Body of pancreas (tissue), 4 donors: ENCODE results near the gene VRK1. TPM values are rescaled to one million over a fixed set of nuclear protein-coding genes. Genes with fewer than 3 reads are reported as not detected.

ENCODE experiments used
- ATAC-seq: fragments of 150-250 bp; one replicate; pipeline ENCODE4 v1.9.1; 2016
- DNase-seq, 4 donors: peaks; one replicate each; pipeline ENCODE4 v3.0.0-alpha.2; 2019
- H3K27ac ChIP-seq, 4 donors: fragments of 200-600 bp; sonication (generic); 1 replicate in 3 of 4; 2 replicates in 1 of 4; pipeline versions ENCODE4 v1.5.1 to v1.6.1; 2016 to 2019; ENCODE audit warnings: mild to moderate bottlenecking in 1 of 4, mixed read lengths in 1 of 4, moderate library complexity in 1 of 4
- H3K27me3 ChIP-seq, 2 donors: fragments of 200-600 bp; sonication (generic); one replicate each; pipeline ENCODE4 v1.6.0; 2016; ENCODE audit warnings: mild to moderate bottlenecking in 1 of 2
- H3K36me3 ChIP-seq, 2 donors: fragments of 200-600 bp; sonication (generic); replicated peaks in 1 of 2; 2 replicates each; pipeline ENCODE4 v1.5.1; 2016; ENCODE audit warnings: low read depth in 2 of 2; ENCODE audit not compliant: insufficient read depth in 1 of 2
- H3K4me1 ChIP-seq: fragments of 200-600 bp; sonication (generic); one replicate; pipeline ENCODE4 v1.6.0; 2016
- H3K4me3 ChIP-seq, 2 donors: fragments of 200-600 bp; sonication (generic); 1 replicate in 1 of 2; 2 replicates in 1 of 2; pipeline ENCODE4 v1.5.1; 2016 to 2019
- H3K9me3 ChIP-seq, 3 donors: fragments of 200-600 bp; sonication (generic); 1 replicate in 2 of 3; 2 replicates in 1 of 3; pipeline ENCODE4 v1.5.1; 2016
- POLR2A ChIP-seq, 3 donors: fragments of 450-650 bp; IDR thresholded peaks; one replicate each; pipeline ENCODE4 v1.6.1; 2016; ENCODE audit warnings: antibody characterized with exemption in 3 of 3, mild to moderate bottlenecking in 2 of 3
- WGBS, 2 donors: methylation state at CpG; one replicate each; pipeline ENCODE4 v1.1.5; 2017; 5-methylcytosine and 5-hydroxymethylcytosine counted together
- intact Hi-C: fragments of 100-400 bp; cut with DNase I; formaldehyde crosslinking; loops from one replicate; pipeline ENCODE4 v1.15.1; 2023
- total RNA-seq, 2 donors: library from RNA; depleted of rRNA; stranded (reverse); fragments of >200 nt; gene quantifications; one replicate each; pipeline ENCODE4 v1.1.0, GENCODE V29; 2016
- TF ChIP-seq, protein P1 (sequence below), 7 experiments: fragments of 450-650 bp in 4 of 7; fragments of 200-600 bp in 3 of 7; sonication (generic) in 3 of 7; IDR thresholded peaks; one replicate each; pipeline ENCODE4 v1.5.1; 2016 to 2019; ENCODE audit warnings: antibody characterized with exemption in 7 of 7

Gene VRK1
- total RNA-seq, 2 donors from 2014 or later: 5.6 to 10.4 TPM

DNA sequence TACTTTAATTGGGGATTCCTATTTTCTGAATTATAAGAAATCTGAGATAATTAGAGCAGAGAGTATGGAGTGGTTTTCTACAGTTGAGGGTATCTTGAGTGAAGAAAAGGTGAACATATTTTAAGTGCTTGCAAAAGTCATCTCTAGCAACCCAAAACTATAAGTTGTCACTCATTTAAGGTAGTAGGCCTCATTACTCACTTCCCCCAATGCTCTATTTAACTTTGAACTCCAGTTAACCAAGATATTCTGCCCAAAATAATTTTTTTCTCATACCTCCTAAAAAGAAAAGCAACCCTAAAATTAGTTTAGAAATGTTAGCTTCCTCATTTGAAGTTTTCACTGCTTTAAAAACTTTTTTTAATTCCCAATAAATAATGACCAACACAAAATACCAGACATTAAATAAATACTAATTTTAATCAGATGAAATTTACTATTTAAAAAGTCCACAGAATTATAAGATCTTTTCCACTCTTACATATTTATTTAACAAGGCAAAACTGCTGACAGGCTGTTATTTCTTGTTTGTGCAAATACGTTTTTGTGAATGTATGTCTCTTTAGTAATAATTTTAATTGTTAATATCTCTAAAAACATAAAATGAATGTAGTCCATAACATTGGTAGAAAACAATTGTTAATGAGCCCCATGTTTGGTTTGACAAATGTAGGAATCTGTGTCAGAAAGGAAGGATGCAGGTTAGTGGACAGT, 47.8 kb downstream of the VRK1 start:
- Histone ChIP-seq H3K4me1 (no peaks in the 10 kb centered on the region), H3K27ac (no peak overlapping the region), H3K36me3 (no peaks in the 10 kb centered on the region), H3K27me3 (no peaks in the 10 kb centered on the region), H3K4me3 (no peak overlapping the region), H3K9me3 (no peaks in the 10 kb centered on the region)
- TF ChIP-seq, protein P1, sequence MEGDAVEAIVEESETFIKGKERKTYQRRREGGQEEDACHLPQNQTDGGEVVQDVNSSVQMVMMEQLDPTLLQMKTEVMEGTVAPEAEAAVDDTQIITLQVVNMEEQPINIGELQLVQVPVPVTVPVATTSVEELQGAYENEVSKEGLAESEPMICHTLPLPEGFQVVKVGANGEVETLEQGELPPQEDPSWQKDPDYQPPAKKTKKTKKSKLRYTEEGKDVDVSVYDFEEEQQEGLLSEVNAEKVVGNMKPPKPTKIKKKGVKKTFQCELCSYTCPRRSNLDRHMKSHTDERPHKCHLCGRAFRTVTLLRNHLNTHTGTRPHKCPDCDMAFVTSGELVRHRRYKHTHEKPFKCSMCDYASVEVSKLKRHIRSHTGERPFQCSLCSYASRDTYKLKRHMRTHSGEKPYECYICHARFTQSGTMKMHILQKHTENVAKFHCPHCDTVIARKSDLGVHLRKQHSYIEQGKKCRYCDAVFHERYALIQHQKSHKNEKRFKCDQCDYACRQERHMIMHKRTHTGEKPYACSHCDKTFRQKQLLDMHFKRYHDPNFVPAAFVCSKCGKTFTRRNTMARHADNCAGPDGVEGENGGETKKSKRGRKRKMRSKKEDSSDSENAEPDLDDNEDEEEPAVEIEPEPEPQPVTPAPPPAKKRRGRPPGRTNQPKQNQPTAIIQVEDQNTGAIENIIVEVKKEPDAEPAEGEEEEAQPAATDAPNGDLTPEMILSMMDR (IDR thresholded peaks at IDR 0.05): no peak
- TF ChIP-seq POLR2A (IDR thresholded peaks at IDR 0.05): no peak
- no peak for ATAC-seq
- DNase-seq: no peak
- intact Hi-C loops: no loop called here
- WGBS, 2 donors: 75 to 79% methylated on average over 1 of the region's 1 CpG

DNA sequence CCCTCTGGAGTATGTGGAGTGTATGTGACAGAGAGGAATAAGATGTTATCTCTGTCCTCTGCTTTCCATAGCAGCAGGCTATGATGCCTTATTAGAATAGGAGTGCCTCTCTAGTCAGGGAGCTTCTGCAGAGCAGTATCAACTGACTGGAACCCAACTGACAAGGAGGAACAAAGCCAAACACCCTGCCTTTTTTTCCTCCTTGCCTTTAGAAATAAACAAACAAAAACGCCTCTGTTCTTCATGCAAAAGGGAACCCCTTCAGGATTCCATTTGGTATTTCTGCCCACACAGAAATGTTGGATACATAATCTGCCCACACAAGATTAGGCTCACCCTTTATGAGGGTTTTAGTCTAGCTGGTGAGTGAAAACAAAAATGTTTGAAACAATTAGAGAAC, 50.3 kb downstream of the VRK1 start:
- DNase-seq (no peak), ATAC-seq (no peak)
- no peak overlapping the region for H3K4me3 ChIP-seq
- TF ChIP-seq, protein P1 (IDR thresholded peaks at IDR 0.05): no peak
- TF ChIP-seq POLR2A (IDR thresholded peaks at IDR 0.05): no peak
- 80 to 90% methylated on average over 1 of the region's 1 CpG for WGBS, 2 donors
- H3K4me1 ChIP-seq: no peaks in the 10 kb centered on the region
- no peak overlapping the region for H3K27ac ChIP-seq
- no peaks in the 10 kb centered on the region for H3K36me3 ChIP-seq
- no peaks in the 10 kb centered on the region for H3K9me3 ChIP-seq
- intact Hi-C loops: no loop called here
- no peaks in the 10 kb centered on the region for H3K27me3 ChIP-seq

DNA sequence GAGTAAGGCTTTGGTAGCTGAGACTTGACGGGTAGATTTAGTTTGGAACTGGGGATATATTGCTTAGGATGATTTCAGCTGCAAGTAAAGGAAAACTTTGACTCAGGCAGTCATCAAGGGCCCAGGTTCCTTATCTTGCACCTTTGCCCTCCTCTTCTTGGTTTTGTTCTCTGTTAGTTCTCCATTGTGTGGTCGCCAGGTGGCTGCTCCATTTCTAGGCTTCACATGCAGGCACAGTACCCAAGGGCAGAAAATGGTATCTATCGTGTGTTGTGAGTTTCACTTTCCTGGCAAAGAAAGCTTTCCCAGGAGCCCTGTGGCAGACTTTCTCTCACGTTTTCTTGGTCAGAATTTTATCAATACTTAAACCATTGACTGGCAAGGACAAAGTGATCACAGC, 50.8 kb downstream of the VRK1 start:
- Histone ChIP-seq H3K4me3 (no peak overlapping the region), H3K36me3 (no peaks in the 10 kb centered on the region), H3K9me3 (no peaks in the 10 kb centered on the region), H3K27me3 (no peaks in the 10 kb centered on the region), H3K27ac (no peak overlapping the region), H3K4me1 (no peaks in the 10 kb centered on the region)
- no peak for TF ChIP-seq POLR2A (IDR thresholded peaks at IDR 0.05)
- TF ChIP-seq, protein P1 (IDR thresholded peaks at IDR 0.05): no peak
- 79 to 90% methylated on average over 4 of the region's 4 CpGs for WGBS, 2 donors
- DNase-seq (no peak), ATAC-seq (no peak)
- intact Hi-C loops: no loop called here

DNA sequence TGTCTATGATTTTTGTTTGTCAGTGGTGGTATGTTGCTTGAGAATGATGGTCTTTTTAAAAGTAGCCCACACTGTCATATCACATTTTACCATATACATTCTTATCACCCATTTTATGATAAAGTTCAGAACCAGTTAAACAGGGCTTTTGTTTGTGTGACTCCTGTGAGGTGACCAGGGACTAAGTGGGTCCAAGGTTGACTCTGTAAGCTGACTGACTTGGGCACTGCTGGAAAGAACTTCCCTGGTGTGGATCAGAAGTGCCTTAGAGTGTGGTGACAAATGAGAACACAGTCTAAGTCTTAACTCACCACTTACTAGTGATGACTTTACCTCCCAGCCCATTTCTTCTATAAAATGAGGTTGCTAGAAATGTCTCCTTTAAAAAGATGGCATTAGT, 52.6 kb downstream of the VRK1 start:
- intact Hi-C loops: no loop called here
- Histone ChIP-seq H3K36me3 (no peaks in the 10 kb centered on the region), H3K27me3 (no peaks in the 10 kb centered on the region), H3K9me3 (no peaks in the 10 kb centered on the region), H3K27ac (no peak overlapping the region), H3K4me1 (no peaks in the 10 kb centered on the region), H3K4me3 (no peak overlapping the region)
- DNase-seq (no peak), ATAC-seq (no peak)
- TF ChIP-seq, protein P1 (IDR thresholded peaks at IDR 0.05): no peak
- no peak for TF ChIP-seq POLR2A (IDR thresholded peaks at IDR 0.05)
